Measurements from ENCODE around the gene PARP8. TPM values are rescaled to one million over a fixed set of nuclear protein-coding genes. Genes with fewer than 3 reads are reported as not detected.

PARP8 gene
- total and polyA plus RNA-seq, 9 of the 15 experiments (the other 6 are each of a cell fraction or from before 2014, with no cell fraction given) = 0.03 to 0.31 TPM; not detected in 7

DNA sequence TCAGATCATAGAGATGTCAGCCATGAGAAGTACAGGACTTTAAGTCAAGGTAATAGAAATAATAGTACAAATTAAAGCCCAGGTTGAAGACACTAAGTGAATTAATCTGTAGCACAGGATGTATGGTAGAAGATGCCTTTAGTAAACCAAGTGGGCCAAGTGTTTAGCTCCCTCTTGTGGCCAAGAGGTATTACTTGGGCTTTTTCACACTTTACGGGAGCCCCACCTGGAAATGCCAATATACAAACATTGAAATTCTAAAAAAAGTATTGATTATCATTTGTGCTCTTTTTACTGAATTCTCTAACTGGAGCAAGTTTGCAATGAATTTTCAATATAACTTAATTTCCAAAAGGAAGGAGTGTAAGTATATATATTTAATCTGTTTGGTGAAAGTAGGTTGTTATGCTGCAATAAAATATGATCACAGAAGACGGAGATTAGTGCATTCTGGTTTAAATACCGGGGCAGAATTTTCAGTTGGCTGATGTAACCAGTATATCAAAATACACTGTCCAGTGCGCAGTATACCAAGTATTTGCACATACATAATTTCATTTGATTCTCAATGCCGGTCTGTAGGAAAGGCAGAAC is 84.7 kb downstream of the PARP8 start (continued):
- TF ChIP-seq, protein P1, sequence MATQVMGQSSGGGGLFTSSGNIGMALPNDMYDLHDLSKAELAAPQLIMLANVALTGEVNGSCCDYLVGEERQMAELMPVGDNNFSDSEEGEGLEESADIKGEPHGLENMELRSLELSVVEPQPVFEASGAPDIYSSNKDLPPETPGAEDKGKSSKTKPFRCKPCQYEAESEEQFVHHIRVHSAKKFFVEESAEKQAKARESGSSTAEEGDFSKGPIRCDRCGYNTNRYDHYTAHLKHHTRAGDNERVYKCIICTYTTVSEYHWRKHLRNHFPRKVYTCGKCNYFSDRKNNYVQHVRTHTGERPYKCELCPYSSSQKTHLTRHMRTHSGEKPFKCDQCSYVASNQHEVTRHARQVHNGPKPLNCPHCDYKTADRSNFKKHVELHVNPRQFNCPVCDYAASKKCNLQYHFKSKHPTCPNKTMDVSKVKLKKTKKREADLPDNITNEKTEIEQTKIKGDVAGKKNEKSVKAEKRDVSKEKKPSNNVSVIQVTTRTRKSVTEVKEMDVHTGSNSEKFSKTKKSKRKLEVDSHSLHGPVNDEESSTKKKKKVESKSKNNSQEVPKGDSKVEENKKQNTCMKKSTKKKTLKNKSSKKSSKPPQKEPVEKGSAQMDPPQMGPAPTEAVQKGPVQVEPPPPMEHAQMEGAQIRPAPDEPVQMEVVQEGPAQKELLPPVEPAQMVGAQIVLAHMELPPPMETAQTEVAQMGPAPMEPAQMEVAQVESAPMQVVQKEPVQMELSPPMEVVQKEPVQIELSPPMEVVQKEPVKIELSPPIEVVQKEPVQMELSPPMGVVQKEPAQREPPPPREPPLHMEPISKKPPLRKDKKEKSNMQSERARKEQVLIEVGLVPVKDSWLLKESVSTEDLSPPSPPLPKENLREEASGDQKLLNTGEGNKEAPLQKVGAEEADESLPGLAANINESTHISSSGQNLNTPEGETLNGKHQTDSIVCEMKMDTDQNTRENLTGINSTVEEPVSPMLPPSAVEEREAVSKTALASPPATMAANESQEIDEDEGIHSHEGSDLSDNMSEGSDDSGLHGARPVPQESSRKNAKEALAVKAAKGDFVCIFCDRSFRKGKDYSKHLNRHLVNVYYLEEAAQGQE (IDR thresholded peaks at IDR 0.05; ENCODE audit: borderline replicate concordance) = peak; percentile 6; the same call in 1 of the 2 replicates
- TF ChIP-seq, protein P1 (CRISPR knock-in tag; IDR thresholded peaks at IDR 0.05; ENCODE audit: low read depth) = no peak
- TF ChIP-seq MYC (IDR thresholded peaks at IDR 0.05; ENCODE audit: low read depth, low read length) (no peak), MYC (CRISPR knock-in tag; IDR thresholded peaks at IDR 0.05; ENCODE audit: borderline replicate concordance, low read depth) (no peak), MCM2 (IDR thresholded peaks at IDR 0.05; ENCODE audit: low read depth) (no peak), SMARCA5 (IDR thresholded peaks at IDR 0.05) (no peak), EZH2 (IDR thresholded peaks at IDR 0.05; ENCODE audit: borderline replicate concordance, low read depth, low read length) (no peak), MAZ (CRISPR knock-in tag; conservative IDR thresholded peaks at IDR 0.05 in 1 of 2, IDR thresholded peaks at IDR 0.05 in 1 of 2) (no peak), RAD21 (CRISPR knock-in tag; conservative IDR thresholded peaks at IDR 0.05 in 1 of 2, IDR thresholded peaks at IDR 0.05 in 1 of 2) (peak; percentile 22 to 55; a peak in 2 of 4 replicates), POLR2H (tag; IDR thresholded peaks at IDR 0.05; ENCODE audit: low read depth) (no peak), SETDB1 (IDR thresholded peaks at IDR 0.05; ENCODE audit: low read length) (no peak), MED1 (CRISPR knock-in tag; IDR thresholded peaks at IDR 0.05; ENCODE audit: borderline replicate concordance) (no peak), ZNF583 (CRISPR knock-in tag; IDR thresholded peaks at IDR 0.05) (no peak)
- TF ChIP-seq, protein P2, sequence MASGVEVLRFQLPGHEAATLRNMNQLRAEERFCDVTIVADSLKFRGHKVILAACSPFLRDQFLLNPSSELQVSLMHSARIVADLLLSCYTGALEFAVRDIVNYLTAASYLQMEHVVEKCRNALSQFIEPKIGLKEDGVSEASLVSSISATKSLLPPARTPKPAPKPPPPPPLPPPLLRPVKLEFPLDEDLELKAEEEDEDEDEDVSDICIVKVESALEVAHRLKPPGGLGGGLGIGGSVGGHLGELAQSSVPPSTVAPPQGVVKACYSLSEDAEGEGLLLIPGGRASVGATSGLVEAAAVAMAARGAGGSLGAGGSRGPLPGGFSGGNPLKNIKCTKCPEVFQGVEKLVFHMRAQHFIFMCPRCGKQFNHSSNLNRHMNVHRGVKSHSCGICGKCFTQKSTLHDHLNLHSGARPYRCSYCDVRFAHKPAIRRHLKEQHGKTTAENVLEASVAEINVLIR (CRISPR knock-in tag; IDR thresholded peaks at IDR 0.05) = no peak
- TF ChIP-seq, protein P3, sequence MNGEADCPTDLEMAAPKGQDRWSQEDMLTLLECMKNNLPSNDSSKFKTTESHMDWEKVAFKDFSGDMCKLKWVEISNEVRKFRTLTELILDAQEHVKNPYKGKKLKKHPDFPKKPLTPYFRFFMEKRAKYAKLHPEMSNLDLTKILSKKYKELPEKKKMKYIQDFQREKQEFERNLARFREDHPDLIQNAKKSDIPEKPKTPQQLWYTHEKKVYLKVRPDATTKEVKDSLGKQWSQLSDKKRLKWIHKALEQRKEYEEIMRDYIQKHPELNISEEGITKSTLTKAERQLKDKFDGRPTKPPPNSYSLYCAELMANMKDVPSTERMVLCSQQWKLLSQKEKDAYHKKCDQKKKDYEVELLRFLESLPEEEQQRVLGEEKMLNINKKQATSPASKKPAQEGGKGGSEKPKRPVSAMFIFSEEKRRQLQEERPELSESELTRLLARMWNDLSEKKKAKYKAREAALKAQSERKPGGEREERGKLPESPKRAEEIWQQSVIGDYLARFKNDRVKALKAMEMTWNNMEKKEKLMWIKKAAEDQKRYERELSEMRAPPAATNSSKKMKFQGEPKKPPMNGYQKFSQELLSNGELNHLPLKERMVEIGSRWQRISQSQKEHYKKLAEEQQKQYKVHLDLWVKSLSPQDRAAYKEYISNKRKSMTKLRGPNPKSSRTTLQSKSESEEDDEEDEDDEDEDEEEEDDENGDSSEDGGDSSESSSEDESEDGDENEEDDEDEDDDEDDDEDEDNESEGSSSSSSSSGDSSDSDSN (IDR thresholded peaks at IDR 0.05; ENCODE audit: borderline replicate concordance in 1 of 2, low read depth in 2 of 2, low read length in 2 of 2) = no peak
